ENCODE results near the gene PHOX2B.

Gene PHOX2B

DNA sequence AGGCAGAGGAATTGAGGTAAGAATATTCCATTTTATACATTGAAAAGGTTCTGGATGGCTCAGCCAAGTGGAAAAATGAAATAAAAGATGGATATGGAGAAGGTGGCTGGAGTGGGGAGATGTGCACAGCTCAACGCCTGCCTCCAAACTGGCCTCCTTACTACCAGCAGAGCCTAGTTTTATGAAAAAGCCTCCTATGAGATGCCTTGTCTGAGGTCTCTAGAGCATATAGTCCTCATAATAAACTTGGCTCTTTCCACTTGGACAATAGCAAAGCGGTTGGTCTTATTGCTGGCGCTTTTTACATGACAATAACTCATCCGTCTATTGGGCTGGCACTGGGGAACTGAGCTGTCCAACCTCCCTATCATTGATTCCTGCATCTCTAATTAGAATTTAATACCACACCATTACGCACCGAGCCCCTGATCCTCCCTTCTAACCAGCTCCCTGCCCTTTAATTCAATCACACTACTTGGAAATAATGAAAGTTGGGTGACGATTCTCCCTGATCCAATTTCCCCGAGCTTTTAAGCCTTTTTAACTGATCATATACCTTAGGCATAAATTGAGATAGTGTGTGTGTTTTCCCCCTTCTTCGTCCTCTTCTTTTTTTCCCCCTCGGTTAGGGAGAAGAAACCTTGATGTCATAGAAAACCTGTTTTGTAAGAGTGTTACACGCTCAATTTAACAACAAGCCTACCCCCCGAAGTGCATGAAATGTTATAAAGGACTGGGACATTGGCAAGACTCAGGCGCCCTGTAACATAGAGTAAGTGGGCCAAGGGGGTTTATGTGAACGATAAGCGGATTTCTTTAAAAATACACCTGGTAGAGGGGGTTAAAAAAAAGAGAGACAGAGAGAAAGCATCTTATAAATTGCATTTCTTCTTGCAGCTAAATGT lies at the start of gene PHOX2B:
TSS of gene PHOX2B (minus strand) at position 155 of the 905 bp plus-strand sequence. CDS start at position 40, 115 bp downstream.
- Mint-ChIP-seq H3K27ac (no peak within 1 kb of the TSS), H3K27me3 (peaks cover 84% of the 10 kb centered on the region), H3K9me3 (no peaks in the 10 kb centered on the region), H3K4me3 (no peak within 1 kb of the TSS), H3K36me3 (ENCODE audit: low read depth) (peaks cover 9% of the 10 kb centered on the region), H3K4me1 (peaks cover 1% of the 10 kb centered on the region)
- ATAC-seq: no peak
- no peak for DNase-seq

DNA sequence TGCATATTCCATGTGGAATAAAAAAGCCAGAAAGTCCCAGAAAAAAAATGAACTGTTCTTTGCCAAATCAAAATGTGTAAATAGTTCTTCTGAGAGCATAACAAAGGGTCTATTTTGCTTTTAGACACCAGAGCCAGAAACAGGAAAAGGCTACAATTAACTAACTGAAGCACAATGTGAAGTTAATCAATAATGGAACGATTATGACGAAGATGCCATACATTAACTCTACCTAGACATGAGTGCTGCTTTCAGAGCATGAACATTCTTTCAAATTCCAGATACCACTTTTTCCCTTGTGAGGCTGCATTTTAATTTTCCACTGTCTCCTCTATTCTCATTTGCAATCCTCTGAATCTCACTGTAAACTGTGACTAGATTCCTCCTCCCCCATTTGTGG lies 48.7 kb upstream of the PHOX2B start:
- H3K4me1 Mint-ChIP-seq: no peaks in the 10 kb centered on the region
- H3K9me3 Mint-ChIP-seq: peaks cover 5% of the 10 kb centered on the region
- no peaks in the 10 kb centered on the region for H3K36me3 Mint-ChIP-seq (ENCODE audit: low read depth)
- H3K27ac Mint-ChIP-seq: no peak overlapping the region
- H3K27me3 Mint-ChIP-seq: peaks cover 10% of the 10 kb centered on the region
- ATAC-seq (no peak), DNase-seq (no peak)
- no peak overlapping the region for H3K4me3 Mint-ChIP-seq

DNA sequence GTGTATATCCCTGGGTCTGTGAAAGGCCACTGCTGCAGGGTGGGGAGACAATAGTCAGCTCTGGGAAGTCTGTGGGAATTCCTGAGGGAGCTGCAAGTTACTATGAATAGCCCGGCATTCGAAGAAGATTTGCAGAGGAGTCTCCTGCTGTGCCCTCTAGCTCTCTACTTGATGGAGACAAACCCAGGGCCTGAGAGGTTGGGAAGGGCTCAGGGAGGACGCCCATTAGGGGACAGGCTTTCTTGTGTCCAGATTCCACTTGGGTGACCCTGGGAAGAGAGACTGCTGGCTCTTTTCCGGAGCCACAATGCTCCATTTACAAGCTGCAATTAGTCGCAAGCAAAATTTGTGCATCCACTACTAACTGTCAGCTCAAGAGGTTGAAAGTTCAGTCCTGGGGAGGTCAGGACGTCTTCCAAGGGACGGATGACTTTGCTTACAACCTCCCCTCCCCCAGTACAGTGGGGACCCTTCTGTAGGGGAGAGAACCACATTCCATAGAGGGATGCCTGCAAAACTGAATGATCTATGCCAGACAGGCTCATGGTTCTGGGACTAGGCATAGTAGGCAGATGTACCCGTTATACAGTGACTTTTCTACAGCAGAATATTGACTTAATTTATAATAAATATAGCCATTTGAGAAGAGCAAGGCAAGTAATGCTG lies 48.2 kb upstream of the PHOX2B start:
- peaks cover under 1% of the 10 kb centered on the region for H3K9me3 Mint-ChIP-seq
- DNase-seq: no peak
- H3K36me3 Mint-ChIP-seq (ENCODE audit: low read depth): no peaks in the 10 kb centered on the region
- no peak overlapping the region for H3K27ac Mint-ChIP-seq
- ATAC-seq: no peak
- peaks cover 6% of the 10 kb centered on the region for H3K27me3 Mint-ChIP-seq
- H3K4me1 Mint-ChIP-seq: no peaks in the 10 kb centered on the region
- H3K4me3 Mint-ChIP-seq: no peak overlapping the region

DNA sequence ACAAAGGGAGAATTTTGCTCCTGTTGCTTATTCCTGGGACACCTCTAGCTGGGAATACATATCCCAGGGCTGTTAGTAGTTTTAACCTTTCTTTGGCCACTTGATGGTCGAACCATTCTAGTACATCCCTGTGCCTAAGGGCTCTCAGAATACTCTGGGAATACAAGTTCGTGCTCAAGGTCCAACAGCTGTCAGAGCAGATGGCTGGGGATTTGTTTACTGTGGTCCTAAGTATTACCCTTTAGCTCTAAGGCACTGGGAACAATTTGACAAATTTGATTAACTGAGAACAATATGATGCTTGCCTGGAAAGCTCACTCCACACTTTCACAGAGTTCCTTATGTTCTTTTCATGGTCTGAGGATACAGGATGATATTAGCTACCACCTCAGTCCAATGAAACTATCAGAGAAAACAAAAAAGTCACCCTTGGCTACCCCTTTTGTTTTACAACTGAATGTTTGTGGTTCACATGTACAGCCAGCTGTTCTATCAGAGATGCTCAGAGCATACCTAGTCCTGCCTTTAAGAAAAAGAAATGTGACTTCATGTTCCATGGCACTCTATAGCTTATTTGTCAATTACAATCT lies 47.4 kb upstream of the PHOX2B start:
- no peak for ATAC-seq
- Mint-ChIP-seq H3K27me3 (peaks cover 8% of the 10 kb centered on the region), H3K4me1 (no peaks in the 10 kb centered on the region), H3K4me3 (no peak overlapping the region), H3K27ac (no peak overlapping the region), H3K36me3 (ENCODE audit: low read depth) (no peaks in the 10 kb centered on the region), H3K9me3 (no peaks in the 10 kb centered on the region)
- DNase-seq: no peak

DNA sequence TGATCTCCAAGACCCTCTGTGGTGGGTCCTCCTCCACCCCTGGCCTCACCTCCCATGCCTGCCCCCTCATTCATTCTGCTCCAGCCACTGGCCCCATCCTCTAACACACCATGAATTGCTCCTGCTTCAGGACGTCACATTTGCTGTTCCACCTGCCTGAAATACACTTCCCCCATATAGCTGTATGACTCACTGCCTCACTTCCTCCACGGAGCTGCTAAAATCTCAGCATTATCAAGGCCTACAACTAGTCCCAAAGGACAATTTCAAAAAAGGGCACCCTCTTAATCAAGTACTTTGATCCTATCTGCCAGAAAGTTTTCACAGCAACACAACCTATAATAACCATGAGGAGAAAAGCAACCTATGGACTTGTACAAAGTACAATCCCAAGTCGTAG lies 43.6 kb upstream of the PHOX2B start:
- Mint-ChIP-seq H3K36me3 (ENCODE audit: low read depth) (no peaks in the 10 kb centered on the region), H3K27ac (no peak overlapping the region), H3K4me1 (no peaks in the 10 kb centered on the region), H3K9me3 (no peaks in the 10 kb centered on the region), H3K4me3 (no peak overlapping the region), H3K27me3 (peaks cover 2% of the 10 kb centered on the region)
- no peak for DNase-seq
- no peak for ATAC-seq

DNA sequence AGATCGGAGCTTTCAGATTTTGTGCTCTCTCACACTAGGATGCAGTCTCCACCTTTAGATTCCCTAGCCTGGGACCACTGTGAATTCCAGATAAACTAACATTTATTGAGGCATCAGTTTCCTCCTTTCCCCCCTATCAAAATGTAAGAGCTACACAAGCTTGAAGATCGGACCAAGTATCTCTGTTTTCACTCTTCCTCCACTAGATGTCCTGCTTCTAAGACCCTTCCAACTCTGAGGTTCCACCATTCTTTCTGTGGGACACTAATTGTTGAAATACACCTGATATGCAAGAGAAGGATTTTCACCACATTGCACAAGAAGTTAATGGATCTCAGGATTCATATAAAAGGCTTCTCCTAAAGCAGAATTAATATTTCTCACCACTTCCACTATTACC lies 43.0 kb upstream of the PHOX2B start:
- no peak overlapping the region for H3K27ac Mint-ChIP-seq
- H3K9me3 Mint-ChIP-seq: no peaks in the 10 kb centered on the region
- peaks cover 2% of the 10 kb centered on the region for H3K27me3 Mint-ChIP-seq
- H3K4me1 Mint-ChIP-seq: no peaks in the 10 kb centered on the region
- no peak overlapping the region for H3K4me3 Mint-ChIP-seq
- H3K36me3 Mint-ChIP-seq (ENCODE audit: low read depth): no peaks in the 10 kb centered on the region
- DNase-seq (no peak), ATAC-seq (no peak)

DNA sequence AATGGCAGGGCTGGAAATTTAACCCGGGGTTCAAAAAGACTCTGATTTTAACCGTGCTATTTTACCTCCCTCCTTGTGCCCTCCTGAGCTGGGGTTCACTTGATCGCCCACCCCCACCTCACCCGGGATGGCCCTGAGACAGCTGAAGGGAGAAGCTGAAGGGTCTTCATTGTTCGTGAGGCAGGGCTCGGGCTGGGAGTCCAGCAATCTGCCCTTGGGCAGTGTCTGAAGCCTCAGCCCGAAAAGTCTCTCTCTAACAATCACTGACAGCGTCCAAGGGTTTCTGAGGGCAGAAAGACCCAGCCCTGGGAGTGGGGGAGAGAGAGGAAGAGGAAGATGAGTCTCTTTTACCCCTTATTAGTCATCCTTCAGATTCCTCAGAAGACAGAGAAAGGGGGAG lies 39.4 kb upstream of the PHOX2B start:
- H3K4me3 Mint-ChIP-seq: no peak overlapping the region

DNA sequence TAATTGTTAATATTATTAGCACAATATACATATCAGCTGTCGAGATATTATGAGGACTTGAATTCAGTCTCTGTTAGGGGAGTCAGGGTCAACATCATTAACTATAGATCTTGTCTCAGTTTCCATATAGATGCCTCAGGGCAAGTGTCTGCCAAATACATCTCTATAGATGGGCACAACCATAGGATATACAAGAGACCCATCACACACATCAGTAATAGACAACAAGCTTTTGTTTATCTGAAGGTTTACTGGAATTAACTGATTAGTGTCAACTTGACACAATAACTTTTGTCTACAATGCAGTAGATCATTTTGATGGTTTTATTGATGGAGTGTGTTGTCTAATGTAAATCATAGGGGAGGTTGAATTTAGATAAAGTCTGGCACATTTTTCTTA lies 37.1 kb upstream of the PHOX2B start:
- Mint-ChIP-seq H3K4me3 (no peak overlapping the region), H3K27me3 (peaks cover 2% of the 10 kb centered on the region), H3K4me1 (no peaks in the 10 kb centered on the region), H3K9me3 (no peaks in the 10 kb centered on the region), H3K36me3 (ENCODE audit: low read depth) (no peaks in the 10 kb centered on the region), H3K27ac (no peak overlapping the region)
- ATAC-seq (no peak), DNase-seq (no peak)

More for the DNA sequence above, 39.4 kb upstream of the PHOX2B start:
- Mint-ChIP-seq H3K36me3 (ENCODE audit: low read depth) (no peaks in the 10 kb centered on the region), H3K27ac (no peak overlapping the region), H3K4me1 (no peaks in the 10 kb centered on the region), H3K9me3 (no peaks in the 10 kb centered on the region), H3K27me3 (peaks cover 3% of the 10 kb centered on the region)
- DNase-seq (no peak), ATAC-seq (no peak)

DNA sequence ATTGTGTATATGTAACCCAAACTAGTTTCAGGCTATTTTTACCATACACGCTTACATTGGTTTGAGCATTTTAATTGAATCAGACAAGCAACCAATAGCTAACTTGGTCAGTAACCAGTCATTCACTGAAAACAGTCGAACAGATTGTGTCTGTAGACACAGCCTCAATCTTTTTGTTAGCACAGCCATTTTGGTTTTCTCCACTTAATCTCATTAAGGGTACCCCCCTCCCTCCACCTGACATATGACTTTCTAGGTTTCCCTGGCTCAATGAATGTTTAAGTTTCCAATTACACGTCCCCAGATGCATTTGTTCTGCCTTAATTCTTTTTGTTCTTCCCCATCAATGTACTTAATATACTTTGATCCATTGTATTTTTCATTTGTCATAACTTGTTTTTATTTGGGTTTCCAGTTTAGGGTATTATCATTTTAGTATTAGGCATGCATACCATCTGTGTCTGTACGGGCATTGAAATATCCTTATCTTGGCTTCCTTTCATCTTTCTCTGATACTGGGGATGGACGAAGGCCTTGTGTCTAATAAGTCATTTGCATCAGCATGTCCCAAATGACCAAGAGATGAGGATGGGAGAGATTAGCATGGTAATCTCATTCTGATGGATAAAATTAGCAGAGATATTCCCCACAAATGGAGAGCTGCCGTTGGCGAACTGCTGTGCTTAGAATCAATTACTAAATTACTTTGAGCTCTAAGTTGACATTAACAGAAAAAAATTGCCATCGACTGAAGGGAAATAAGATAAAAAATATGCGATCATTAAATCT lies 35.9 kb upstream of the PHOX2B start:
- Mint-ChIP-seq H3K4me3 (no peak overlapping the region), H3K27ac (no peak overlapping the region), H3K27me3 (peaks cover 2% of the 10 kb centered on the region), H3K9me3 (no peaks in the 10 kb centered on the region), H3K36me3 (ENCODE audit: low read depth) (no peaks in the 10 kb centered on the region), H3K4me1 (no peaks in the 10 kb centered on the region)
- DNase-seq: no peak
- no peak for ATAC-seq

DNA sequence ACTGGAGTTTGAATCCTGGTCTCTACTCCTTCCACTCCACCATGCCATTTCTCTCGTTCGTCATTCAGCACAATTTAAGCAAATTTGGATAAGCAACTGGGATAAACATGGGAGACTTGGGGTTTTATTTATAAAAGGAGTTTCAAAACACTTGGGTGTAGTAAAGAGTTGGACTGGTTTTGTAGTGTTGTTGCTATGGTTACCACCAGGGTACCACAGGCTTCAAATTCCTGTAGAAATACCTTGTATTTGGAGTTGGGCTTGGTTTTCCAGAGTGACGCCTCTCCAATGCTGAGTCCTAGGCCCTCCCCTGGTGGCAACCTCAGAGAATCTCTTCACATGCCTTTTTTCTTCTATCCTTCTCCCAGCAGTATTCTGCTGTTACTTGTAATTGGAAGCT lies 27.9 kb upstream of the PHOX2B start:
- H3K27me3 Mint-ChIP-seq: peaks cover 5% of the 10 kb centered on the region
- DNase-seq (no peak), ATAC-seq (no peak)
- H3K4me3 Mint-ChIP-seq: no peak overlapping the region
- H3K9me3 Mint-ChIP-seq: no peaks in the 10 kb centered on the region
- no peak overlapping the region for H3K27ac Mint-ChIP-seq
- no peaks in the 10 kb centered on the region for H3K36me3 Mint-ChIP-seq (ENCODE audit: low read depth)
- no peaks in the 10 kb centered on the region for H3K4me1 Mint-ChIP-seq

DNA sequence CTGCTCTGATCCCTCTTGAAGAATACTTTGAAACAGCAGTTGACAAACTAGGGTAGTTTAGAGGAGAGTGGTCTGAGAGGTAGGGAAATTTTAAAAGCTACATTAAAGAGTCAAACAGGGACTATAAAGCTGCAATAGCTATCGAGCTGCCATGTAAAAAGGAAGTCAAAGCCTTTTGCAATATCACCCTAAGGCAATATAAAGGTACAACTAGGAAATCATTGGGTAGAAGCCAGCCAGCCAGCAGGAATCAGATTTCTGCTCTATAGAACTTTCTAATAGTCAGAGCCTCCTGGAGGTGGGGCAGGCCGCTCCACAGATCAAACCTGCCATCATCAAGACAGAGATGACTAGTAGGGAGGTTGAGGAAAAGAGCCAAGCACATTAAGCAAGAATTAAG lies 15.2 kb upstream of the PHOX2B start:
- Mint-ChIP-seq H3K36me3 (ENCODE audit: low read depth) (no peaks in the 10 kb centered on the region), H3K27ac (no peak overlapping the region), H3K4me3 (no peak overlapping the region), H3K9me3 (no peaks in the 10 kb centered on the region), H3K27me3 (peaks cover 16% of the 10 kb centered on the region), H3K4me1 (no peaks in the 10 kb centered on the region)
- DNase-seq (no peak), ATAC-seq (no peak)

DNA sequence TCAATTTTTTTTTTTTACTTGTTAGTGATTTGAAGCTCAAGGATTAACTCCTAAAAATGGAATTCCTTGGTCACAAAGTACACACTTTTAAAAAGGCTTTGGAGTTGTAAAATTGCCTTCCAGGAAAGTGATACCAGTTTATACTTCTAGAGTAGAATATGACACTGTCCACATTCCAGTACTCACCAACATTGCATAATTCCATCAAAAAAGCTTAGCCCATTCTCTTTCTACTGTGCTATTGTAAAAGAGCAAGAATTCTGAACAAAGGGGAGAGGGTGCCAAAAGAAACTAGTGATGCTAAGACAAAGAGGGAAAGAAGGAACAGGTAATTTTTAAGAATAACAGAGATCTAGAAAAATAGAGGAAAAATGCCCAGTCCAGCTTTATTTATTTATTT lies 10.4 kb upstream of the PHOX2B start:
- no peak overlapping the region for H3K4me3 Mint-ChIP-seq
- ATAC-seq (no peak), DNase-seq (no peak)
- no peak overlapping the region for H3K27ac Mint-ChIP-seq
- H3K4me1 Mint-ChIP-seq: no peaks in the 10 kb centered on the region
- no peaks in the 10 kb centered on the region for H3K9me3 Mint-ChIP-seq
- H3K27me3 Mint-ChIP-seq: peaks cover 21% of the 10 kb centered on the region
- H3K36me3 Mint-ChIP-seq (ENCODE audit: low read depth): no peaks in the 10 kb centered on the region

DNA sequence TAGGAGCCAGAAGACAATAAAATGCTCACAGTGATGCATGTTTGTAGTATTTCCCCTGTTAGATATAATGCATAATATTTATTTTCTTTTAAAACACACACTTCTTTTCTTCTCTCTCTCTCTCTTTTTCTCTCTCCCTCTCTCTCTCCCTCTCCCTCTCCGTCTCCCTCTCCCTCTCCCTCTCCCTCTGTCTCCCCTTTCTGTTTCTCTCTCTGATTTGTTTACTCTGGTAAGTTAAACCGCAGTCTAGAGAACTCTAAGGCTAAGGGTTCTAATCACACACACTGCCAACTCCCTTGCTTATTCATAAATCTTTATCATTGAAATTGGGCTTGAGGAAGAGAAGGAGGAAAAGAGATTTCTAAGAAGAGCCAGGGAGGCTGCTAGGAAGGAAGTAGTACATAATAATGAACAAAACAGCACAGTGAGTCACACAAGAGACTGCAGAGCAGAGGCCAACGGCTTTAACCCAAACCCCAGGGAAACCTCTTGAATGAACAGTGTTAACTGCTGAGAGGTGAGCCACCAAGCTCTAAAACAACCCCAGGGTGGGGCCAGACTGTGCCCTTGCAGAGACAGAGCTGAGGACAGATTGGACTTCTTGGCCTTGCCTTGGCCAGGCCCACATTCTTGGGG lies 9.1 kb upstream of the PHOX2B start:
- Mint-ChIP-seq H3K27ac (no peak overlapping the region), H3K9me3 (no peaks in the 10 kb centered on the region), H3K36me3 (ENCODE audit: low read depth) (no peaks in the 10 kb centered on the region), H3K27me3 (peaks cover 31% of the 10 kb centered on the region), H3K4me1 (no peaks in the 10 kb centered on the region), H3K4me3 (no peak overlapping the region)
- DNase-seq (no peak), ATAC-seq (no peak)

DNA sequence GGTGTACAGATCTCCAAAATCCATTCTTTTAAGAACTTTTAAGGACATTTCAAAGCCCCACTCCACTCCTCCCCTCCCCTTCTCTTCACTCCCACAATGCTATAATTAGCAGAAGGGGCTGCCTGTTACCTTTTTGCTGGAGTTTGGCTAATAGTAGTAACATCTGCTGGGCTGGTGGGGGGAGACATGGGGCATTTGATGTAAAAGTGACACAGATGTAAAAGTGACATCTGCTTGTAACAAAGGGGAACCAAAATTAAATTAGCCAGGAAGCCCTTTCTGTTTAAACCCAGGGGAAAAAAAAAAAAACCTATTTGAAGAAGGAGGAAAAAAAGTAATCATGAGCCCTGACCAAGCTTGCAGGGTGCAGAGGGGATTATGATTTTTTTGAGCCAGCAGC lies 5.4 kb upstream of the PHOX2B start:
- Mint-ChIP-seq H3K36me3 (ENCODE audit: low read depth) (no peaks in the 10 kb centered on the region), H3K4me1 (no peaks in the 10 kb centered on the region), H3K9me3 (no peaks in the 10 kb centered on the region), H3K27me3 (peaks cover 53% of the 10 kb centered on the region), H3K27ac (no peak overlapping the region), H3K4me3 (no peak overlapping the region)
- DNase-seq (no peak), ATAC-seq (no peak)
